ENCODE measurements around the gene DYSF.

DNA sequence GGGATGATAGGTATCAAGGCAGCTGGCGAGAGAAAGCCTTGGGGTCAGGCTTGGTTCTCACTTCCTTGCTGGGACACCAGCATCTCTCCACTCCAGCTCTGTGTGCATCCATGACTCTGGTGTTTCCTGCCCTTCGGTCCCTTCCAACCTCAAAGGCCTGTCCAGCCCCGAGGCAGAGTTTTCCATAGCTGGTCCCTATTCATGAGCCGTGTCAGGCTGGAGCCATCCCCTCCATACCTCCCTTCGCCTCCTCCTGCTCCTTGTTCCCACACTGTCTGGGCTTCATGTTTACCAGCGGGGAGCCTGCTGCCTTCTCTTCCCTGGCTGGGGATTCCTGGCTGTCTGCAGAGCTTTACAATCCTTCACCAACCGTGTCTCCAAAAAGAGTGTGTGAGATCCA, 51.2 kb downstream of the DYSF start:
- no peak for TF ChIP-seq POLR2A (IDR thresholded peaks at IDR 0.05; ENCODE audit: low read length)
- no peak for TF ChIP-seq GATA1 (IDR thresholded peaks at IDR 0.05; ENCODE audit: low read depth, low read length)
